ENCODE results near the gene AGBL4. TPM values are rescaled to one million over a fixed set of nuclear protein-coding genes. Genes with fewer than 3 reads are reported as not detected.

The AGBL4 gene
- total RNA-seq, 4 donors from 2014 or later, result 0.44 to 1.5 (median 1.2) TPM; not detected in 1

GRCh38 chr1:48571303-48571987, 1452.3 kb downstream of the AGBL4 start:
- whole genome bisulfite sequencing, 2 donors, result 77 to 81% methylated on average over 3 of the region's 3 CpGs
- no peaks in the 10 kb centered on the region for H3K9me3 ChIP-seq
- no peak for DNase-seq (ENCODE audit: low spot score in 2 of 2)
- no peak overlapping the region for H3K4me3 ChIP-seq
- no peaks in the 10 kb centered on the region for H3K4me1 ChIP-seq
- TF ChIP-seq EP300 (IDR thresholded peaks at IDR 0.05) (no peak), CTCF (IDR thresholded peaks at IDR 0.05) (no peak), POLR2A (IDR thresholded peaks at IDR 0.05) (no peak)
- no peaks in the 10 kb centered on the region for H3K27me3 ChIP-seq
- H3K36me3 ChIP-seq, result no peaks in the 10 kb centered on the region
- H3K27ac ChIP-seq, result no peak overlapping the region

GRCh38 chr1:48570568-48570967, 1453.2 kb downstream of the AGBL4 start:
- TF ChIP-seq EP300 (IDR thresholded peaks at IDR 0.05) (no peak), POLR2A (IDR thresholded peaks at IDR 0.05) (no peak), CTCF (IDR thresholded peaks at IDR 0.05) (no peak)
- 73 to 76% methylated on average over 7 of the region's 7 CpGs for WGBS, 2 donors
- Histone ChIP-seq H3K27ac (no peak overlapping the region), H3K4me1 (no peaks in the 10 kb centered on the region), H3K9me3 (no peaks in the 10 kb centered on the region), H3K36me3 (no peaks in the 10 kb centered on the region), H3K27me3 (no peaks in the 10 kb centered on the region), H3K4me3 (no peak overlapping the region)
- DNase-seq (ENCODE audit: low spot score in 2 of 2), result no peak

GRCh38 chr1:48568501-48568900, 1455.3 kb downstream of the AGBL4 start:
- WGBS, 2 donors, result 84 to 88% methylated on average over 2 of the region's 2 CpGs

GRCh38 chr1:48566492-48566891, 1457.3 kb downstream of the AGBL4 start:
- TF ChIP-seq POLR2A (IDR thresholded peaks at IDR 0.05) (no peak), EP300 (IDR thresholded peaks at IDR 0.05) (no peak), CTCF (IDR thresholded peaks at IDR 0.05) (no peak)
- 63 to 70% methylated on average over 2 of the region's 2 CpGs for WGBS, 2 donors
- Histone ChIP-seq H3K9me3 (no peaks in the 10 kb centered on the region), H3K27ac (no peak overlapping the region), H3K4me1 (no peaks in the 10 kb centered on the region), H3K27me3 (no peaks in the 10 kb centered on the region), H3K36me3 (no peaks in the 10 kb centered on the region), H3K4me3 (no peak overlapping the region)
- DNase-seq (ENCODE audit: low spot score in 2 of 2), result no peak

More at GRCh38 chr1:48568501-48568900, 1455.3 kb downstream of the AGBL4 start:
- Histone ChIP-seq H3K4me1 (no peaks in the 10 kb centered on the region), H3K27ac (no peak overlapping the region), H3K36me3 (no peaks in the 10 kb centered on the region), H3K27me3 (no peaks in the 10 kb centered on the region), H3K4me3 (no peak overlapping the region), H3K9me3 (no peaks in the 10 kb centered on the region)
- DNase-seq (ENCODE audit: low spot score in 2 of 2), result no peak
- no peak for TF ChIP-seq EP300 (IDR thresholded peaks at IDR 0.05)

GRCh38 chr1:48563021-48563420, 1460.7 kb downstream of the AGBL4 start:
- no peaks in the 10 kb centered on the region for H3K36me3 ChIP-seq
- no peaks in the 10 kb centered on the region for H3K4me1 ChIP-seq
- no peaks in the 10 kb centered on the region for H3K27me3 ChIP-seq
- WGBS, 2 donors, result 89 to 91% methylated on average over 1 of the region's 1 CpG
- no peaks in the 10 kb centered on the region for H3K9me3 ChIP-seq
- TF ChIP-seq POLR2A (IDR thresholded peaks at IDR 0.05), result no peak
- TF ChIP-seq CTCF (IDR thresholded peaks at IDR 0.05), result no peak
- no peak for TF ChIP-seq EP300 (IDR thresholded peaks at IDR 0.05)
- no peak for DNase-seq (ENCODE audit: low spot score in 2 of 2)
- no peak overlapping the region for H3K27ac ChIP-seq
- no peak overlapping the region for H3K4me3 ChIP-seq
